ENCODE results near the gene INO80D. TPM values are rescaled to one million over a fixed set of nuclear protein-coding genes. Genes with fewer than 3 reads are reported as not detected.
"Not testable (repeated sequence)": the region's sequence is repeated elsewhere in the genome, so short reads cannot be mapped to it uniquely, and the experiment has no call there.

Gene INO80D, protein sequence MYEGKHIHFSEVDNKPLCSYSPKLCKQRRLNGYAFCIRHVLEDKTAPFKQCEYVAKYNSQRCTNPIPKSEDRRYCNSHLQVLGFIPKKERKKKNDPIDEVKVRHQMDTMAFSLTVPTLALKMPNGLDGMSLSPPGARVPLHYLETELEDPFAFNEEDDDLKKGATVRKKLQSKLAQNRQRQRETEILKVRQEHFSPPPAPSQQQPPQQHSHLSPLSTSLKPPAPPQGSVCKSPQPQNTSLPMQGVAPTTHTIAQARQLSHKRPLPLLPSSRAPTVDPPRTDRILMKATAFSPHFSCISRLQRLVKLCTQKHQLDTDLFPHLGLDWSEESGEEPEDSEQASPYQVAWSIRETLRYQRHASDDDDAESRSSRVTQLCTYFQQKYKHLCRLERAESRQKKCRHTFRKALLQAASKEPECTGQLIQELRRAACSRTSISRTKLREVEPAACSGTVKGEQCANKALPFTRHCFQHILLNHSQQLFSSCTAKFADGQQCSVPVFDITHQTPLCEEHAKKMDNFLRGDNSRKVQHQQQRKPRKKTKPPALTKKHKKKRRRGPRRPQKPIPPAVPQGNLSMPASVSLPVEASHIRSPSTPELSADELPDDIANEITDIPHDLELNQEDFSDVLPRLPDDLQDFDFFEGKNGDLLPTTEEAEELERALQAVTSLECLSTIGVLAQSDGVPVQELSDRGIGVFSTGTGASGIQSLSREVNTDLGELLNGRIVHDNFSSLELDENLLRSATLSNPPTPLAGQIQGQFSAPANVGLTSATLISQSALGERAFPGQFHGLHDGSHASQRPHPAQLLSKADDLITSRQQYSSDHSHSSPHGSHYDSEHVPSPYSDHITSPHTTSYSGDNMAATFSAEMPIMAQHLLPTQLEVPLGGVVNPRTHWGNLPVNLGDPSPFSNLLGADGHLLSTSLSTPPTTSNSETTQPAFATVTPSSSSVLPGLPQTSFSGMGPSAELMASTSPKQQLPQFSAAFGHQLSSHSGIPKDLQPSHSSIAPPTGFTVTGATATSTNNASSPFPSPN
- 10 to 100 TPM; 24.2 to 51.4 (median 32.5) TPM for total RNA-seq

GRCh38 chr2:206085742-206086445 is at the start of gene INO80D:
INO80D (minus strand) TSS chr2:206086174; CDS start chr2:206063016, 23,158 bp downstream.
- peak; percentile 85 to 88 for DNase-seq (ENCODE audit: low spot score in 2 of 2)
- Histone ChIP-seq H3K27ac (peak within 1 kb of the TSS; percentile 100), H3K4me1 (peaks cover 24% of the 10 kb centered on the region), H3K27me3 (no peaks in the 10 kb centered on the region), H3K9me3 (no peaks in the 10 kb centered on the region), H3K36me3 (peaks cover 4% of the 10 kb centered on the region), H3K4me3 (peak within 1 kb of the TSS; percentile 94)
- WGBS, result under 1% methylated on average over 19 of the region's 39 CpGs
- TF ChIP-seq EP300 (IDR thresholded peaks at IDR 0.05), result no peak
- TF ChIP-seq POLR2A (IDR thresholded peaks at IDR 0.05), result peak in 1 of 2 donors; percentile 66
- TF ChIP-seq CTCF (IDR thresholded peaks at IDR 0.05), result peak; percentile 36 to 60
- peak in 1 of 3 donors; percentile 66 for TF ChIP-seq POLR2AphosphoS5 (IDR thresholded peaks at IDR 0.05)

DNA sequence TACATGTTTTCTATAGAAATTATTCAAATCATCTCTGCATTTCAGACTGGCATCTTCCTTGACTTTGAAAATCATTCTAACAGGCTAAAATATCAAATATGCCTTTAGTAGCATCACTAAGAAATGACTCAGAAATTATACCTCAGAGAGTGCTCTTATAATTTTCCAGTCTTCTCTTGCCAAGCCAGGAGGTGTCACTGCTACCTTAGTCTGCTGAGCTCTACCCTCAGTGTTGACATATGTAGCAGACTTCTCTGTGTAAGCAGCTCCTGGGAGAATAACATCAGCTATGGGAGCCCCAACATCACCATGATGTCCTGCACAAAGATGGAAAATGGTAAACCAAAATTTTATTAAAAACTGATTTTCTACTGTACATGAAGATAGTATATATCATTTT is 41.7 kb upstream of the INO80D start:
- Histone ChIP-seq H3K36me3 (peaks cover 96% of the 10 kb centered on the region), H3K4me1 (no peaks in the 10 kb centered on the region), H3K27ac (no peak overlapping the region), H3K27me3 (no peaks in the 10 kb centered on the region), H3K9me3 (no peaks in the 10 kb centered on the region), H3K4me3 (no peak overlapping the region)
- no peak for TF ChIP-seq POLR2A (IDR thresholded peaks at IDR 0.05)
- no peak for TF ChIP-seq EP300 (IDR thresholded peaks at IDR 0.05)
- TF ChIP-seq CTCF (IDR thresholded peaks at IDR 0.05), result no peak
- no peak for TF ChIP-seq POLR2AphosphoS5 (IDR thresholded peaks at IDR 0.05)
- DNase-seq (ENCODE audit: low spot score in 2 of 2), result no peak

- DNase-seq (ENCODE audit: low spot score in 2 of 2), result no peak
- no peaks in the 10 kb centered on the region for H3K4me1 ChIP-seq
- no peak overlapping the region for H3K4me3 ChIP-seq
- peaks cover 96% of the 10 kb centered on the region for H3K36me3 ChIP-seq
- H3K9me3 ChIP-seq, result no peaks in the 10 kb centered on the region
- no peaks in the 10 kb centered on the region for H3K27me3 ChIP-seq
- no peak overlapping the region for H3K27ac ChIP-seq
- no peak for TF ChIP-seq POLR2AphosphoS5 (IDR thresholded peaks at IDR 0.05)
- no peak for TF ChIP-seq CTCF (IDR thresholded peaks at IDR 0.05)
- no peak for TF ChIP-seq EP300 (IDR thresholded peaks at IDR 0.05)
- TF ChIP-seq POLR2A (IDR thresholded peaks at IDR 0.05), result no peak
Observed at GRCh38 chr2:206125901-206126300, 39.9 kb upstream of the INO80D start.

DNA sequence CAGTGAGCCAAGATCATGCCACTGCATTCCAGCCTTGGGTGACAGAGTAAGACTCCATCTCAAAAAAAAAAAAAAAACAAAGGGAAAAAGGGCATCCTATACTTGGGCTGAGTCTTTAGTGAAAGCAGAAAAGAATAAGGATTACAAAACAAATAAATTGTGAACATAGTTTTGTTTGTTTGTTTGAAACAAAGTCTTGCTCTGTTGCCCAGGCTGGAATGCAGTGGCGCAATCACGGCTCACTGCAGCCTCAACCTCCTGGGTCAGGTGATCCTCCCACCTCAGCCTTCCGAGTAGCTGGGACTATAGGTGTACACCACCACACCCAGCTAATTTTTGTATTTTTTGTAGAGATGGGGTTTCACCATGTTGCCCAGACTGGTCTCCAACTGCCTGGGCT is 36.6 kb upstream of the INO80D start:
- not testable (repeated sequence) for H3K9me3 ChIP-seq; DNase-seq (ENCODE audit: low spot score in 2 of 2); H3K27me3 ChIP-seq; H3K27ac ChIP-seq; H3K4me1 ChIP-seq; H3K4me3 ChIP-seq
- peaks cover 80% of the 10 kb centered on the region for H3K36me3 ChIP-seq
- WGBS, result 91% methylated on average over 3 of the region's 3 CpGs

DNA sequence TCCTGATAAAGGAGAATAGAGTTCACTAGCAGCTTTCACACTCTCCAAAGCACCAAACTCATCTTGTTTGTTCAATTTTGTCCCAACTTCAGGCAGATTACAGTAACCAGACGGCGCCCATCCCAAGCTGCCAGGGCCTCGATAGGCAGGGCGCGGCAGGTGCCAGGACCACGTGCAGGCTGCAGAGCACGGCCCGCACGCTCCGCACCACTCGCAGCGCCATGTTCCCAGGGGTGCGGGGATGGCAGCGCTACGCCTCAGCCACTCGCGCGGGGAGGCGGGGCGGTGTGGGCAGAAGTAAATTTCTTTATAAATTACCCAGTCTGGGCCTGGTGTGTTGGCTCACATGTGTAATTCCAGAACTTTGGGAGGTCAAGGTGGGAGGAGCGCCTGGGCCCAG is 30.3 kb upstream of the INO80D start:
- Histone ChIP-seq H3K27ac (no peak overlapping the region), H3K36me3 (peaks cover 40% of the 10 kb centered on the region), H3K4me3 (no peak overlapping the region), H3K27me3 (no peaks in the 10 kb centered on the region), H3K9me3 (no peaks in the 10 kb centered on the region), H3K4me1 (no peaks in the 10 kb centered on the region)
- TF ChIP-seq EP300 (IDR thresholded peaks at IDR 0.05) (no peak), POLR2AphosphoS5 (IDR thresholded peaks at IDR 0.05) (no peak), POLR2A (IDR thresholded peaks at IDR 0.05) (no peak), CTCF (IDR thresholded peaks at IDR 0.05) (no peak)
- WGBS, result 97% methylated on average over 18 of the region's 21 CpGs
- DNase-seq (ENCODE audit: low spot score in 2 of 2), result no peak
